K562 (cell line): ENCODE measurements around the gene STC2. TPM values are rescaled to one million over a fixed set of nuclear protein-coding genes. Genes with fewer than 3 reads are reported as not detected.
A peak's percentile ranks its signal among the peaks of the same experiment; 100 is the strongest.

ENCODE experiments used
- ARID3A ChIP-seq: IDR thresholded peaks from 2 replicates; pipeline ENCODE4 v1.6.1; 2012; ENCODE audit warnings: low read depth, low read length, improper control_type of control experiment, borderline replicate concordance
- BCOR ChIP-seq: fragments of 450-650 bp; IDR thresholded peaks from 2 replicates; pipeline ENCODE4 v1.6.1; 2016
- CREB3 ChIP-seq: fragments of 450-650 bp; conservative IDR thresholded peaks from 2 replicates; pipeline ENCODE4 v1.6.1; 2016; ENCODE audit warnings: missing genetic modification characterization, low read depth, mild to moderate bottlenecking, missing compliant biosample characterization, moderate library complexity
- ILF3 ChIP-seq: fragments of 450-650 bp; IDR thresholded peaks from 2 replicates; pipeline ENCODE4 v1.6.1; 2018; ENCODE audit warnings: antibody characterized with exemption, mild to moderate bottlenecking, moderate library complexity, borderline replicate concordance
- L3MBTL2 ChIP-seq: fragments of 450-650 bp; IDR thresholded peaks from 2 replicates; pipeline ENCODE4 v1.6.1; 2016; ENCODE audit warnings: mild to moderate bottlenecking, moderate library complexity
- RREB1 ChIP-seq: fragments of 250-450 bp; sonication (Bioruptor Pico); IDR thresholded peaks from 2 replicates; pipeline ENCODE4 v1.4.0; 2020
- TBP ChIP-seq: optimal IDR thresholded peaks from 2 replicates; pipeline ENCODE3; 2011; ENCODE audit warnings: low read depth, low read length, improper control_type of control experiment
- ZBTB40 ChIP-seq, 2 experiments: fragments of 450-650 bp in 1 of 2; sonication (generic) in 1 of 2; formaldehyde crosslinking in 1 of 2; IDR thresholded peaks; 2 replicates each; pipeline versions ENCODE4 v1.7.1 to v1.9.0; 2016 to 2022; ENCODE audit warnings: inconsistent platforms in 1 of 2, mild to moderate bottlenecking in 1 of 2, missing genetic modification reagents in 1 of 2
- polyA plus RNA-seq, 8 experiments: library from polyadenylated mRNA; depleted of rRNA in 4 of 8; stranded (reverse) in 5 of 8; unstranded in 3 of 8; fragments of >200 nt; fragmentation: Nextera tagmentation in 2 of 8; fragmentation: Illumina TruSeq in 1 of 8; extraction: Ambion mirVana in 2 of 8; extraction: Trizol in 1 of 8; gene quantifications; 2 replicates each; pipeline versions ENCODE4 v1.2.1 to v1.2.3, GENCODE V29; 2011 to 2014; ENCODE audit warnings: inconsistent platforms in 1 of 8, missing spikeins in 1 of 8
- total RNA-seq, 7 experiments: library from RNA; depleted of rRNA in 6 of 7; stranded (reverse); fragments of >200 nt in 6 of 7; fragmentation: Illumina TruSeq in 2 of 7; extraction: Trizol in 2 of 7; gene quantifications; 2 replicates each; pipeline versions ENCODE4 v1.2.1 to v1.2.3, GENCODE V29; 2011 to 2021; ENCODE audit warnings: low replicate concordance in 1 of 7

Gene STC2
- total and polyA plus RNA-seq, 9 of the 15 experiments (the other 6 are each of a cell fraction or from before 2014, with no cell fraction given): 0.62 to 31.7 (median 7.4) TPM

- TF ChIP-seq CREB3 (tag): no peak
- TF ChIP-seq ARID3A: no peak
- TF ChIP-seq L3MBTL2: peak; percentile 96
- TF ChIP-seq ILF3: no peak
- TF ChIP-seq ZBTB40 (IDR thresholded peaks at IDR 0.05): no peak
- no peak for TF ChIP-seq ZBTB40 (CRISPR knock-in tag; IDR thresholded peaks at IDR 0.05)
- 0 out of 2 replicates have a peak, but pooled peaks have one; percentile 9 for TF ChIP-seq BCOR
- no peak for TF ChIP-seq TBP
- no peak; the same call in 1 of the 2 replicates for TF ChIP-seq RREB1 (CRISPR knock-in tag)
These were observed 3.8 kb upstream of the STC2 start (continued) for GRCh38 chr5:173331956-173332479.
